GM12892 (cell line): ENCODE data around the gene PHF21B.

Experiments
- POLR2A ChIP-seq: IDR thresholded peaks from 2 replicates; pipeline ENCODE4 v1.6.1; 2011; ENCODE audit warnings: low read depth, low read length, control low read depth
- POLR2AphosphoS5 ChIP-seq: IDR thresholded peaks from 2 replicates; pipeline ENCODE4 v1.6.1; 2011; ENCODE audit warnings: low read depth, low read length, control low read depth
- TAF1 ChIP-seq: IDR thresholded peaks from 2 replicates; pipeline ENCODE4 v1.6.1; 2011; ENCODE audit warnings: low read depth, mild to moderate bottlenecking, control low read depth, low read length, borderline replicate concordance

DNA sequence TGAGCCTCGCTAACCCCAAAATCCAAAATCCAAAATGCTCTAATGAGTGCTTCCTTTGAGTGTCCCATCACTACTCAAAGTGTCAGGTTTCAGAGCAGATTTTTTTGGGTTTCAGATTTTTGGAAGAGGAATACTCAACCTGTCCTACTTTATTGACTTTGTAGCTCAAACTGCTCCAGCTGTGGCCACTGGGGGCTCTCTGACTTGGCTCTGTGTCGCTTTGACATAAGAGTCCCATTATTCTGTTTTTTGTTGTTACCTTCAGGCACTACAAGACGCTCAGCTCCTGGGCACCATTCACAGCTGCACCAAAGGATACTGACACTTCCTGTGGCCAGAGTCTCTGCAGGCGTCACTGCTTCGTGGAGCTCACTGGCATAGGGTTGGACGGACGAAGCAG lies 41.1 kb downstream of the PHF21B start:
- TF ChIP-seq POLR2A = no peak
- no peak for TF ChIP-seq POLR2AphosphoS5
- no peak for TF ChIP-seq TAF1
